GM12878 (cell line): ENCODE data around the gene TTC23. TPM values are rescaled to one million over a fixed set of nuclear protein-coding genes. Genes with fewer than 3 reads are reported as not detected.

ENCODE experiments used
- ATAC-seq: fragments of 200-7000 bp; cut with Tn5 transposase; 3 replicates; pipeline ENCODE4 v1.9.1; 2020; ENCODE audit warnings: mild to moderate bottlenecking, moderate library complexity
- BruUV-seq: library from RNA; stranded (reverse); fragments of 400-500 nt; replicated peaks from 2 replicates; lab custom pipeline; 2021; lab: Mats Ljungman, UMichigan
- CTCF ChIA-PET: fragments of 300-600 bp; sonication (Branson Sonifier 250); formaldehyde crosslinking; extraction: SDS; loops from one replicate; lab custom pipeline; 2021; ENCODE audit warnings: inconsistent platforms; lab: Yijun Ruan, JAX
- POLR2A ChIA-PET: fragments of 350-600 bp; formaldehyde crosslinking; extraction: SDS; loops from one replicate; lab custom pipeline; 2021; ENCODE audit warnings: inconsistent platforms; lab: Charles Lee
- RAD21 ChIA-PET: fragments of 300-600 bp; sonication (Branson Sonifier 250); formaldehyde crosslinking; loops from one replicate; lab custom pipeline; 2023; ENCODE audit warnings: antibody characterized with exemption; ENCODE audit not compliant: unreplicated experiment; lab: Charles Lee
- SMC1A ChIA-PET: fragments of 300-600 bp; sonication (Branson Sonifier 250); formaldehyde crosslinking; loops from one replicate; lab custom pipeline; 2023; ENCODE audit not compliant: unreplicated experiment, uncharacterized antibody; lab: Charles Lee
- DNase-seq: peaks from one replicate; pipeline ENCODE4 v3.0.0-alpha.2; 2011; ENCODE audit warnings: low read depth, low spot score
- FAIRE-seq: peaks from 3 replicates; lab custom pipeline; 2011; peaks lifted over from hg19 to GRCh38; lab: Jason Lieb, UNC
- H2AFZ ChIP-seq: 2 replicates; pipeline ENCODE4 v1.6.0; 2011; ENCODE audit warnings: low read depth, low read length, control low read depth; ENCODE audit not compliant: control insufficient read depth
- H3K27ac ChIP-seq: 2 replicates; pipeline ENCODE4 v1.5.1; 2011; ENCODE audit warnings: control low read depth; ENCODE audit not compliant: control insufficient read depth, insufficient read depth
- H3K27me3 ChIP-seq, 2 experiments: replicated peaks in 1 of 2; 2 replicates each; pipeline versions ENCODE4 v1.6.0 to v1.6.1; 2011; ENCODE audit warnings: low read length in 1 of 2; ENCODE audit not compliant: control insufficient read depth in 2 of 2, insufficient read depth in 2 of 2
- H3K36me3 ChIP-seq, 2 experiments: 2 replicates each; pipeline ENCODE4 v1.5.1; 2011; ENCODE audit warnings: low read length in 1 of 2; ENCODE audit not compliant: control insufficient read depth in 2 of 2, insufficient read depth in 2 of 2
- H3K4me1 ChIP-seq: 2 replicates; pipeline ENCODE4 v1.6.1; 2011; ENCODE audit warnings: mild to moderate bottlenecking, low read length, moderate library complexity, mixed read lengths; ENCODE audit not compliant: control insufficient read depth, insufficient read depth
- H3K4me2 ChIP-seq: 2 replicates; pipeline ENCODE4 v1.6.0; 2011; ENCODE audit warnings: control low read depth; ENCODE audit not compliant: control insufficient read depth, insufficient read depth
- H3K4me3 ChIP-seq: fragments of 200-600 bp; sonication (generic); 2 replicates; pipeline ENCODE4 v1.5.1; 2016
- H3K79me2 ChIP-seq: 2 replicates; pipeline ENCODE4 v1.6.0; 2011; ENCODE audit warnings: low read length; ENCODE audit not compliant: control insufficient read depth, insufficient read depth
- H3K9ac ChIP-seq: 2 replicates; pipeline ENCODE4 v1.8.0; 2011; ENCODE audit warnings: low read length, control low read depth, mixed read lengths; ENCODE audit not compliant: control insufficient read depth, insufficient read depth
- H3K9me3 ChIP-seq: replicated peaks from 3 replicates; pipeline ENCODE4 v1.5.1; 2011; ENCODE audit warnings: mild to moderate bottlenecking, low read length; ENCODE audit not compliant: control insufficient read depth, insufficient read depth
- H4K20me1 ChIP-seq: 2 replicates; pipeline ENCODE4 v1.6.0; 2011; ENCODE audit not compliant: control insufficient read depth, insufficient read depth
- ESRRA ChIP-seq: IDR thresholded peaks from 2 replicates; pipeline ENCODE4 v1.6.1; 2012; ENCODE audit warnings: mild to moderate bottlenecking, low read length, improper control_type of control experiment
- HDAC2 ChIP-seq: fragments of 200-600 bp; sonication (generic); IDR thresholded peaks from 2 replicates; pipeline ENCODE4 v1.6.1; 2017
- HDAC6 ChIP-seq: fragments of 200-600 bp; sonication (generic); IDR thresholded peaks from one replicate; pipeline ENCODE4 v1.8.0; 2017; ENCODE audit warnings: antibody characterized with exemption; ENCODE audit not compliant: unreplicated experiment
- IKZF2 ChIP-seq, 2 experiments: fragments of 450-650 bp; IDR thresholded peaks; 2 replicates each; pipeline ENCODE4 v1.6.1; 2017; ENCODE audit warnings: mild to moderate bottlenecking in 2 of 2, moderate library complexity in 2 of 2
- MEF2B ChIP-seq: fragments of 450-650 bp; IDR thresholded peaks from 2 replicates; pipeline ENCODE4 v1.6.1; 2018; ENCODE audit warnings: mild to moderate bottlenecking, moderate library complexity; ENCODE audit not compliant: partially characterized antibody, poor library complexity, severe bottlenecking
- NFXL1 ChIP-seq: fragments of 450-650 bp; IDR thresholded peaks from 2 replicates; pipeline ENCODE4 v1.6.1; 2017; ENCODE audit warnings: antibody characterized with exemption, mild to moderate bottlenecking, borderline replicate concordance
- NR2F1 ChIP-seq: fragments of 450-650 bp; conservative IDR thresholded peaks from 2 replicates; pipeline ENCODE4 v1.6.1; 2017; ENCODE audit warnings: mild to moderate bottlenecking
- POLR2A ChIP-seq: IDR thresholded peaks from 2 replicates; pipeline ENCODE4 v1.6.1; 2011; ENCODE audit warnings: low read depth, mild to moderate bottlenecking, low read length
- POU2F2 ChIP-seq: IDR thresholded peaks from 3 replicates; pipeline ENCODE4 v1.6.1; 2011; ENCODE audit warnings: low read depth, mild to moderate bottlenecking, low read length, borderline replicate concordance
- RBBP5 ChIP-seq: fragments of 200-600 bp; sonication (generic); conservative IDR thresholded peaks from 2 replicates; pipeline ENCODE4 v1.6.1; 2016
- RUNX3 ChIP-seq: IDR thresholded peaks from 2 replicates; pipeline ENCODE4 v1.6.1; 2012; ENCODE audit warnings: low read length, inconsistent platforms
- SMAD5 ChIP-seq: IDR thresholded peaks from 2 replicates; pipeline ENCODE4 v1.6.1; 2016; ENCODE audit warnings: antibody characterized with exemption, low read depth
- STAT3 ChIP-seq: IDR thresholded peaks from 2 replicates; pipeline ENCODE4 v1.6.1; 2011; ENCODE audit warnings: low read depth, low read length, improper control_type of control experiment
- ZBTB40 ChIP-seq: fragments of 450-650 bp; IDR thresholded peaks from 2 replicates; pipeline ENCODE4 v1.6.1; 2016; ENCODE audit warnings: mild to moderate bottlenecking, moderate library complexity, borderline replicate concordance
- ZNF24 ChIP-seq: fragments of 450-650 bp; IDR thresholded peaks from 2 replicates; pipeline ENCODE4 v1.6.1; 2017; ENCODE audit warnings: antibody characterized with exemption, mild to moderate bottlenecking
- WGBS: methylation state at CpG from one replicate; pipeline ENCODE4 v1.1.6; 2016; ENCODE audit warnings: low lambda C conversion rate; ENCODE audit not compliant: insufficient replicate concordance, insufficient coverage; ENCODE audit errors: missing lambda C conversion rate; 5-methylcytosine and 5-hydroxymethylcytosine counted together
- in situ Hi-C: fragments of 300-500 bp; cut with MboI; formaldehyde crosslinking; loops from 9 replicates; pipeline ENCODE4 v1.14.3; 2018; ENCODE audit warnings: mixed read lengths
- intact Hi-C: fragments of 100-400 bp; cut with micrococcal nuclease; formaldehyde crosslinking; loops from one replicate; pipeline ENCODE4 v1.14.2; 2022; ENCODE audit not compliant: unreplicated experiment
- polyA plus RNA-seq, 11 experiments: library from polyadenylated mRNA; depleted of rRNA in 4 of 11; unstranded in 6 of 11; stranded (reverse) in 5 of 11; fragments of >200 nt; fragmentation: Nextera tagmentation in 4 of 11; fragmentation: Illumina TruSeq in 1 of 11; extraction: Ambion mirVana in 4 of 11; extraction: Trizol in 1 of 11; gene quantifications; 1 replicate in 1 of 11; 2 replicates in 10 of 11; pipeline versions ENCODE4 v1.2.1 to v1.2.3, GENCODE V29; 2011 to 2016; ENCODE audit warnings: inconsistent platforms in 2 of 11, missing spikeins in 2 of 11, low read depth in 1 of 11
- total RNA-seq, 4 experiments: library from RNA; depleted of rRNA in 3 of 4; stranded (reverse); fragments of >200 nt in 3 of 4; fragmentation: Illumina TruSeq in 1 of 4; extraction: Trizol in 1 of 4; gene quantifications; 2 replicates each; pipeline versions ENCODE4 v1.2.1 to v1.2.3, GENCODE V29; 2013 to 2021

TTC23 gene
- total and polyA plus RNA-seq, 10 of the 15 experiments (the other 5 are each of a cell fraction or from before 2014, with no cell fraction given) = 1.2 to 9.0 (median 6.5) TPM

DNA sequence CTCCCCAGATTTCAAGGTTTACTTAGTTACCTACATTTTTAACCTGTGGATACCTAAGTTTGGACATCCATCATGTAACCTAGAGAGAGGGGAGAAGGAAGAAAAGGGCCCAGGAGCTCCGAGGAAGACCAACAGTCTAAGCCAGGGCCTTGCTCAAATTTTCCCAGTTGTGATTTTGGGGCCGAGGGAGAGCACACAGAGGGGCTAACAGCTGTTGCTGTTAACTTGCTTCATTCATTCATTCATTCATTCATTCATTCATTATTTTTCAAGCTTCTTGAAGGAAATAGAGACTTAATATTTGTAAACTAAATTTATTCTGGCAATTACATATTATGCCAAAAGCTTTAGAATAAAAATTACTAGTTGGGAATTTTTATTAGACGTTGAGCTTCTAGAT is 121.6 kb downstream of the TTC23 start:
- Histone ChIP-seq H3K36me3 (no peaks in the 10 kb centered on the region), H3K27ac (no peak overlapping the region), H3K4me1 (0 out of 2 replicates have a peak, but pooled peaks cover 3% of the 10 kb centered on the region), H3K9me3 (no peaks in the 10 kb centered on the region), H3K9ac (no peak overlapping the region), H3K27me3 (peaks cover 0 to 4% of the 10 kb centered on the region in 2 experiments; a peak in 3 of 4 replicates), H3K4me3 (no peak overlapping the region), H4K20me1 (no peaks in the 10 kb centered on the region), H3K4me2 (no peak overlapping the region), H3K79me2 (no peaks in the 10 kb centered on the region), H2AFZ (no peak overlapping the region)
- in situ Hi-C loops = no loop called here
- FAIRE-seq (no peak), ATAC-seq (no peak), DNase-seq (no peak)
- CTCF ChIA-PET = interaction anchor here (1.2 kb wide), 1 partner anchor 24 kb away, joined by 3 read pairs; no protein-coding TSS in a partner anchor
- BruUV-seq = no TSS peak
- 36% methylated on average over 3 of the region's 3 CpGs for WGBS
- SMC1A ChIA-PET = interaction anchor here (1.1 to 1.9 kb wide), 4 partner anchors 15 to 83 kb away, joined by 3 to 4 read pairs (median 4); no protein-coding TSS in a partner anchor
- POLR2A ChIA-PET = no interaction called here
- intact Hi-C loops = no loop called here
- no peak for TF ChIP-seq POLR2A
- no peak for TF ChIP-seq POU2F2
- TF ChIP-seq HDAC2 = no peak
- TF ChIP-seq RUNX3 = no peak
- TF ChIP-seq STAT3 = no peak
- TF ChIP-seq ZNF24 = peak; percentile 61
- TF ChIP-seq HDAC6 = no peak
- RAD21 ChIA-PET = no interaction called here

GRCh38 chr15:99126930-99127329 is 122.5 kb downstream of the TTC23 start:
- CTCF ChIA-PET = no interaction called here

More at GRCh38 chr15:99126930-99127329, 122.5 kb downstream of the TTC23 start:
- Histone ChIP-seq H3K4me2 (no peak overlapping the region), H3K4me1 (0 out of 2 replicates have a peak, but pooled peaks cover 3% of the 10 kb centered on the region), H3K9me3 (no peaks in the 10 kb centered on the region), H4K20me1 (no peaks in the 10 kb centered on the region), H3K79me2 (no peaks in the 10 kb centered on the region), H3K9ac (no peak overlapping the region), H3K27ac (no peak overlapping the region), H3K27me3 (peaks cover 0 to 4% of the 10 kb centered on the region in 2 experiments; a peak in 3 of 4 replicates), H2AFZ (no peak overlapping the region), H3K36me3 (no peaks in the 10 kb centered on the region), H3K4me3 (no peak overlapping the region)
- DNase-seq = no peak
- WGBS = 48% methylated on average over 3 of the region's 3 CpGs
- no peak for TF ChIP-seq IKZF2 (IDR thresholded peaks at IDR 0.05)
- no peak for TF ChIP-seq ZBTB40
- TF ChIP-seq RUNX3 = no peak
- TF ChIP-seq NFXL1 = no peak
- TF ChIP-seq HDAC2 = no peak
- TF ChIP-seq RBBP5 = no peak
- TF ChIP-seq NR2F1 = no peak
- TF ChIP-seq MEF2B = no peak
- no peak for TF ChIP-seq SMAD5
- no peak for TF ChIP-seq ESRRA
- BruUV-seq = no TSS peak
- in situ Hi-C loops (no loop called here), intact Hi-C loops (no loop called here)
- ChIA-PET RAD21 (no interaction called here), POLR2A (no interaction called here), SMC1A (interaction anchor here (1.6 kb wide), 1 partner anchor 18 kb away, joined by 4 read pairs; no protein-coding TSS in a partner anchor)
- FAIRE-seq = no peak
- ATAC-seq = no peak
